ENCODE results near the gene R3HDM2.

- TF ChIP-seq POLR2A (IDR thresholded peaks at IDR 0.05): no peak
- no peak for TF ChIP-seq CTCF (IDR thresholded peaks at IDR 0.05)
These were observed 29.7 kb downstream of the R3HDM2 start for GRCh38 chr12:57401165-57401564.
